ENCODE results near the gene INTS11.

DNA sequence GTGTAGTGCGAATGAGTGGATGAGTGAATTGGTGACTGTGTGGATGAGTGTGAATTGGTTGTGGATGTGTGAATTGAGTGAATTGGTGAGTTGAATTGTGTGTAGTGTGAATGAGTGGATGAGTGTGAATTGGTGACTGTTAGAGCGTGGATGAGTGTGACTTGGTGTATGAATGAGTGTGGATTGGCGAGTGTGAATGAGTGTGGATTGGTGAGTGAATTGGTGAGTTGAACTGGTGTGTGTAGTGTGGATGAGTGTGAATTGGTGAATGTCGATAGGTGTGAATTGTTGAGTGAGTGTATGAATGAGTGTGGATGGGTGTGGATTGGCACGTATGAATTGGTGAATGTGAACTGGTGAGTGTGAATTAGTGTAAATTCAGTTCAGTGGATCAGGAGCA is 42.9 kb upstream of the INTS11 start:
- TF ChIP-seq ZNF224 (CRISPR knock-in tag; IDR thresholded peaks at IDR 0.05) (no peak), CBX5 (CRISPR knock-in tag; IDR thresholded peaks at IDR 0.05; ENCODE audit: borderline replicate concordance) (no peak), CTCF (CRISPR knock-in tag; IDR thresholded peaks at IDR 0.05) (no peak), SAFB2 (CRISPR knock-in tag; IDR thresholded peaks at IDR 0.05; ENCODE audit: borderline replicate concordance, low read depth) (no peak), ZNF75D (CRISPR knock-in tag; IDR thresholded peaks at IDR 0.05; ENCODE audit: borderline replicate concordance) (no peak), BCLAF1 (IDR thresholded peaks at IDR 0.05) (no peak), SOX13 (IDR thresholded peaks at IDR 0.05) (no peak), SOX13 (CRISPR knock-in tag; conservative IDR thresholded peaks at IDR 0.05 in 1 of 2, IDR thresholded peaks at IDR 0.05 in 1 of 2) (no peak), CEBPB (IDR thresholded peaks at IDR 0.05; ENCODE audit: borderline replicate concordance, low read depth, low read length) (no peak), EZH2 (conservative IDR thresholded peaks at IDR 0.05; ENCODE audit: low read depth, low read length) (no peak), ZNF331 (CRISPR knock-in tag; IDR thresholded peaks at IDR 0.05) (no peak), POLR2A (IDR thresholded peaks at IDR 0.05; ENCODE audit: insufficient read depth in 1 of 2, low read depth in 2 of 2, low read length in 2 of 2) (no peak), ZNF329 (CRISPR knock-in tag; IDR thresholded peaks at IDR 0.05; ENCODE audit: low read depth) (no peak)
- TF ChIP-seq, protein P1, sequence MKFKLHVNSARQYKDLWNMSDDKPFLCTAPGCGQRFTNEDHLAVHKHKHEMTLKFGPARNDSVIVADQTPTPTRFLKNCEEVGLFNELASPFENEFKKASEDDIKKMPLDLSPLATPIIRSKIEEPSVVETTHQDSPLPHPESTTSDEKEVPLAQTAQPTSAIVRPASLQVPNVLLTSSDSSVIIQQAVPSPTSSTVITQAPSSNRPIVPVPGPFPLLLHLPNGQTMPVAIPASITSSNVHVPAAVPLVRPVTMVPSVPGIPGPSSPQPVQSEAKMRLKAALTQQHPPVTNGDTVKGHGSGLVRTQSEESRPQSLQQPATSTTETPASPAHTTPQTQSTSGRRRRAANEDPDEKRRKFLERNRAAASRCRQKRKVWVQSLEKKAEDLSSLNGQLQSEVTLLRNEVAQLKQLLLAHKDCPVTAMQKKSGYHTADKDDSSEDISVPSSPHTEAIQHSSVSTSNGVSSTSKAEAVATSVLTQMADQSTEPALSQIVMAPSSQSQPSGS (CRISPR knock-in tag; IDR thresholded peaks at IDR 0.05): no peak
- TF ChIP-seq, protein P2, sequence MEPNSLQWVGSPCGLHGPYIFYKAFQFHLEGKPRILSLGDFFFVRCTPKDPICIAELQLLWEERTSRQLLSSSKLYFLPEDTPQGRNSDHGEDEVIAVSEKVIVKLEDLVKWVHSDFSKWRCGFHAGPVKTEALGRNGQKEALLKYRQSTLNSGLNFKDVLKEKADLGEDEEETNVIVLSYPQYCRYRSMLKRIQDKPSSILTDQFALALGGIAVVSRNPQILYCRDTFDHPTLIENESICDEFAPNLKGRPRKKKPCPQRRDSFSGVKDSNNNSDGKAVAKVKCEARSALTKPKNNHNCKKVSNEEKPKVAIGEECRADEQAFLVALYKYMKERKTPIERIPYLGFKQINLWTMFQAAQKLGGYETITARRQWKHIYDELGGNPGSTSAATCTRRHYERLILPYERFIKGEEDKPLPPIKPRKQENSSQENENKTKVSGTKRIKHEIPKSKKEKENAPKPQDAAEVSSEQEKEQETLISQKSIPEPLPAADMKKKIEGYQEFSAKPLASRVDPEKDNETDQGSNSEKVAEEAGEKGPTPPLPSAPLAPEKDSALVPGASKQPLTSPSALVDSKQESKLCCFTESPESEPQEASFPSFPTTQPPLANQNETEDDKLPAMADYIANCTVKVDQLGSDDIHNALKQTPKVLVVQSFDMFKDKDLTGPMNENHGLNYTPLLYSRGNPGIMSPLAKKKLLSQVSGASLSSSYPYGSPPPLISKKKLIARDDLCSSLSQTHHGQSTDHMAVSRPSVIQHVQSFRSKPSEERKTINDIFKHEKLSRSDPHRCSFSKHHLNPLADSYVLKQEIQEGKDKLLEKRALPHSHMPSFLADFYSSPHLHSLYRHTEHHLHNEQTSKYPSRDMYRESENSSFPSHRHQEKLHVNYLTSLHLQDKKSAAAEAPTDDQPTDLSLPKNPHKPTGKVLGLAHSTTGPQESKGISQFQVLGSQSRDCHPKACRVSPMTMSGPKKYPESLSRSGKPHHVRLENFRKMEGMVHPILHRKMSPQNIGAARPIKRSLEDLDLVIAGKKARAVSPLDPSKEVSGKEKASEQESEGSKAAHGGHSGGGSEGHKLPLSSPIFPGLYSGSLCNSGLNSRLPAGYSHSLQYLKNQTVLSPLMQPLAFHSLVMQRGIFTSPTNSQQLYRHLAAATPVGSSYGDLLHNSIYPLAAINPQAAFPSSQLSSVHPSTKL (CRISPR knock-in tag; IDR thresholded peaks at IDR 0.05): no peak
